Measurements from ENCODE around the gene PPM1D.
"Not testable (repeated sequence)": the region's sequence is repeated elsewhere in the genome, so short reads cannot be mapped to it uniquely, and the experiment has no call there.

Gene PPM1D

GRCh38 chr17:60610473-60610872 lies 10.5 kb downstream of the PPM1D start:
- Histone ChIP-seq H3K27ac (ENCODE audit: low read length) (no peak overlapping the region), H3K27me3 (ENCODE audit: low read depth, low read length) (no peaks in the 10 kb centered on the region), H3K36me3 (replicated peaks; ENCODE audit: low read depth, low read length) (no peaks in the 10 kb centered on the region), H3K9me3 (ENCODE audit: insufficient read depth, low read length) (no peaks in the 10 kb centered on the region), H3K4me2 (ENCODE audit: low read length) (no peak overlapping the region), H3K79me2 (ENCODE audit: low read length) (peaks cover 93% of the 10 kb centered on the region), H2AFZ (ENCODE audit: low read depth, low read length) (no peak overlapping the region), H4K20me1 (ENCODE audit: insufficient read depth, low read length) (peaks cover 41% of the 10 kb centered on the region), H3K4me1 (ENCODE audit: low read length) (no peaks in the 10 kb centered on the region), H3K9ac (ENCODE audit: low read length) (no peak overlapping the region), H3K4me3 (ENCODE audit: low read length) (no peak overlapping the region)
- TF ChIP-seq CTCF (IDR thresholded peaks at IDR 0.05; ENCODE audit: low read depth, low read length) (no peak), EZH2phosphoT487 (IDR thresholded peaks at IDR 0.05; ENCODE audit: low read depth) (no peak)

GRCh38 chr17:60611321-60611720 lies 11.3 kb downstream of the PPM1D start:
- H3K4me2 ChIP-seq (ENCODE audit: low read length); H3K27me3 ChIP-seq (ENCODE audit: low read depth, low read length); H3K27ac ChIP-seq (ENCODE audit: low read length); H2AFZ ChIP-seq (ENCODE audit: low read depth, low read length); H3K36me3 ChIP-seq (replicated peaks; ENCODE audit: low read depth, low read length); H3K4me1 ChIP-seq (ENCODE audit: low read length); H3K4me3 ChIP-seq (ENCODE audit: low read length); H3K9ac ChIP-seq (ENCODE audit: low read length); H3K9me3 ChIP-seq (ENCODE audit: insufficient read depth, low read length): not testable (repeated sequence)
- Histone ChIP-seq H4K20me1 (ENCODE audit: insufficient read depth, low read length) (peaks cover 39% of the 10 kb centered on the region), H3K79me2 (ENCODE audit: low read length) (peaks cover 90% of the 10 kb centered on the region)

- no peak overlapping the region for H3K27ac ChIP-seq (ENCODE audit: low read length)
- TF ChIP-seq CTCF (IDR thresholded peaks at IDR 0.05; ENCODE audit: low read depth, low read length) = no peak
- TF ChIP-seq EZH2phosphoT487 (IDR thresholded peaks at IDR 0.05; ENCODE audit: low read depth) = no peak
- no peak overlapping the region for H3K4me2 ChIP-seq (ENCODE audit: low read length)
- H3K4me1 ChIP-seq (ENCODE audit: low read length) = no peaks in the 10 kb centered on the region
- no peak overlapping the region for H3K9ac ChIP-seq (ENCODE audit: low read length)
- H3K27me3 ChIP-seq (ENCODE audit: low read depth, low read length) = no peaks in the 10 kb centered on the region
- H2AFZ ChIP-seq (ENCODE audit: low read depth, low read length) = no peak overlapping the region
- H3K9me3 ChIP-seq (ENCODE audit: insufficient read depth, low read length) = no peaks in the 10 kb centered on the region
- no peak overlapping the region for H3K4me3 ChIP-seq (ENCODE audit: low read length)
- peaks cover 81% of the 10 kb centered on the region for H3K79me2 ChIP-seq (ENCODE audit: low read length)
- H4K20me1 ChIP-seq (ENCODE audit: insufficient read depth, low read length) = peaks cover 38% of the 10 kb centered on the region
- H3K36me3 ChIP-seq (replicated peaks; ENCODE audit: low read depth, low read length) = no peaks in the 10 kb centered on the region
Measured at GRCh38 chr17:60613325-60613724, 13.3 kb downstream of the PPM1D start.

GRCh38 chr17:60613796-60614195 lies 13.8 kb downstream of the PPM1D start:
- Histone ChIP-seq H4K20me1 (ENCODE audit: insufficient read depth, low read length) (peaks cover 43% of the 10 kb centered on the region), H3K79me2 (ENCODE audit: low read length) (peaks cover 84% of the 10 kb centered on the region)
- H3K27ac ChIP-seq (ENCODE audit: low read length); H3K4me2 ChIP-seq (ENCODE audit: low read length); H3K4me1 ChIP-seq (ENCODE audit: low read length); H3K9ac ChIP-seq (ENCODE audit: low read length); H2AFZ ChIP-seq (ENCODE audit: low read depth, low read length); H3K4me3 ChIP-seq (ENCODE audit: low read length); H3K9me3 ChIP-seq (ENCODE audit: insufficient read depth, low read length); H3K36me3 ChIP-seq (replicated peaks; ENCODE audit: low read depth, low read length); H3K27me3 ChIP-seq (ENCODE audit: low read depth, low read length): not testable (repeated sequence)

GRCh38 chr17:60614247-60614646 lies 14.3 kb downstream of the PPM1D start:
- H3K27ac ChIP-seq (ENCODE audit: low read length); H3K27me3 ChIP-seq (ENCODE audit: low read depth, low read length); H3K4me2 ChIP-seq (ENCODE audit: low read length); H3K4me3 ChIP-seq (ENCODE audit: low read length); H3K36me3 ChIP-seq (replicated peaks; ENCODE audit: low read depth, low read length); H3K9me3 ChIP-seq (ENCODE audit: insufficient read depth, low read length); H3K4me1 ChIP-seq (ENCODE audit: low read length); H3K9ac ChIP-seq (ENCODE audit: low read length); H2AFZ ChIP-seq (ENCODE audit: low read depth, low read length): not testable (repeated sequence)
- peaks cover 84% of the 10 kb centered on the region for H3K79me2 ChIP-seq (ENCODE audit: low read length)
- peaks cover 45% of the 10 kb centered on the region for H4K20me1 ChIP-seq (ENCODE audit: insufficient read depth, low read length)

Data from OCI-LY3 (cell line).